Activated CD8-positive, alpha-beta memory T cell treated with anti-CD3 and anti-CD28 coated beads, Interleukin-2, amount 10 ng/mL, durations not matched to agents 7 days and 5 days (primary cell): Measurements from ENCODE around the gene FAM149B1. TPM values are rescaled to one million over a fixed set of nuclear protein-coding genes. Genes with fewer than 3 reads are reported as not detected.

Experiments used
- ATAC-seq: fragments of 150-1000 bp; cut with Tn5 transposase; one replicate; pipeline ENCODE4 v1.10.0; 2021; ENCODE audit warnings: moderate library complexity
- CTCF ChIA-PET: fragments of 350-600 bp; sonication (Branson Sonifier 250); formaldehyde crosslinking; loops from one replicate; lab custom pipeline; 2021; ENCODE audit warnings: antibody characterized with exemption; lab: Charles Lee
- DNase-seq: peaks from one replicate; pipeline ENCODE4 v3.0.0-alpha.2; 2020
- H3K27ac Mint-ChIP-seq: one replicate; pipeline ENCODE4 v1.8.0; 2021; ENCODE audit warnings: mild to moderate bottlenecking, mixed read lengths
- H3K27me3 Mint-ChIP-seq: one replicate; pipeline ENCODE4 v1.8.0; 2021; ENCODE audit warnings: mixed read lengths
- H3K36me3 Mint-ChIP-seq: one replicate; pipeline ENCODE4 v1.8.0; 2021; ENCODE audit warnings: mild to moderate bottlenecking, mixed read lengths
- H3K4me1 Mint-ChIP-seq: one replicate; pipeline ENCODE4 v1.8.0; 2021; ENCODE audit warnings: mixed read lengths
- H3K4me3 Mint-ChIP-seq: one replicate; pipeline ENCODE4 v1.8.0; 2021; ENCODE audit warnings: mild to moderate bottlenecking, moderate library complexity, mixed read lengths
- H3K9me3 Mint-ChIP-seq: one replicate; pipeline ENCODE4 v1.8.0; 2022; ENCODE audit warnings: low read depth, mixed read lengths
- total RNA-seq, 2 experiments: library from RNA; stranded (reverse); gene quantifications; one replicate each; pipeline ENCODE4 v1.2.3, GENCODE V29; 2021

Gene FAM149B1
- total RNA-seq, 2 experiments from 2014 or later, result 13.4 to 14.7 TPM

DNA sequence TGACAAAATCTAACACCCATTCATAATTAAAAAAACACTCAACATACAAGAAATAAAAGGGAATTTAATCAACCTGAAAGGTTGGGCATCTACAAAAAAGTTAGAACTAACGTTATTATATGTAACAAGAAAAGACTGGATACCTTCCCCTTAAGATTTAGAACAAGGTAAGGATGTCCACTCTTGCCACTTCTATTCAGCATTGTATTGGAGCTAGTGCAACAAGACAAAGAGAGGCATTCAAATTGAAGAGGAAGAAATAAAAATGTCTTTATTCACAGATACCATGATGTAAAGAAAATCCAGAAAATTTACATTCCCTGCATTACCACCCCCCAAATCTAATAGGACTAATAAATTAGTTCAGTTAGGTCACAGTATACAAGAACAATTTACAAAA is 18.3 kb downstream of the FAM149B1 start:
- H3K4me3 Mint-ChIP-seq, result no peak overlapping the region
- no peaks in the 10 kb centered on the region for H3K4me1 Mint-ChIP-seq
- H3K27ac Mint-ChIP-seq, result no peak overlapping the region
- no peak for ATAC-seq
- no peak for DNase-seq
- no peaks in the 10 kb centered on the region for H3K9me3 Mint-ChIP-seq
- CTCF ChIA-PET, result no interaction called here
- H3K27me3 Mint-ChIP-seq, result no peaks in the 10 kb centered on the region
- peaks cover 13% of the 10 kb centered on the region for H3K36me3 Mint-ChIP-seq

DNA sequence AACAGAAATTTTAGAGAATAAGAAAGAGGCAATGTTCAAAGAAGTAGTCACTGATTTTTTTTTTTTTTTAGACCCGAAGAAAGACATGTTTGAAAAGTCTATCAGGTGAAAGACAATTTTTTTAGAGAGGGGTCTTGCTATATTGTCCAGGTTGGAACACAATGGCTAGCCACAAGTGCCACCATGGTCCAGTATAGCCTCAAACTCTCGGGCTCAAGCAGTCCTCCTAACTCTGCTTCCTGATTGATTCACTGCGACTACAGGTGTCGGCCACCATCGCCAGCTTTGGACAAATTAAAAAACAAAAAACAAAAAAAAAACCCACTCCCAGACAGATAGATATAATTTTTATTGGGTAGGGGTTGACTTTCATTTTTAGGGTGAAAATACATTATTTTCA is 22.3 kb downstream of the FAM149B1 start:
- DNase-seq, result no peak
- CTCF ChIA-PET, result interaction anchor here (0.9 to 1.3 kb wide), 2 partner anchors 14 to 54 kb away, joined by 3 to 4 read pairs; no protein-coding TSS in a partner anchor
- no peak for ATAC-seq
- Mint-ChIP-seq H3K27me3 (no peaks in the 10 kb centered on the region), H3K9me3 (no peaks in the 10 kb centered on the region), H3K36me3 (peaks cover 1% of the 10 kb centered on the region), H3K27ac (no peak overlapping the region), H3K4me3 (no peak overlapping the region), H3K4me1 (no peaks in the 10 kb centered on the region)

DNA sequence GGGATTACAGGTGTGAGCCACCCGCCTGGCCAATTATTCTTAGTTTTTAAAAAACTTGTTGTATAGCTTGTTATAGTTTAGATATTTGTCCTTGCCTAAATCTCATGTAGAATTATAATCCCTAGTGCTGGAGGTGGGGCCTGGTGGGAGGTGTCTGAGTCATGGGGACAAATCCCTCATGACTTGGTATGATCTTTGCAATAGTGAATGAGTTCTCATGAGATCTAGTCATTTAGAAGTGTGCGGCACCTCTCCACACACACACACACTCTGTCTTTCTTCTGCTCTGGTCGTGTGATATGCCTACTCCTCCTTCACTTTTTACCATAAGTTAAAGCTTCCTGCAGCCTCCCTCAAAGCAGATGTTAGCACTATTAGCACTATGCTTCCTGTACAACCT is 37.2 kb downstream of the FAM149B1 start:
- ATAC-seq (no peak), DNase-seq (no peak)
- Mint-ChIP-seq H3K27me3 (no peaks in the 10 kb centered on the region), H3K27ac (no peak overlapping the region), H3K4me3 (no peak overlapping the region), H3K4me1 (no peaks in the 10 kb centered on the region), H3K9me3 (peaks cover 2% of the 10 kb centered on the region), H3K36me3 (peaks cover 6% of the 10 kb centered on the region)
- CTCF ChIA-PET, result no interaction called here

DNA sequence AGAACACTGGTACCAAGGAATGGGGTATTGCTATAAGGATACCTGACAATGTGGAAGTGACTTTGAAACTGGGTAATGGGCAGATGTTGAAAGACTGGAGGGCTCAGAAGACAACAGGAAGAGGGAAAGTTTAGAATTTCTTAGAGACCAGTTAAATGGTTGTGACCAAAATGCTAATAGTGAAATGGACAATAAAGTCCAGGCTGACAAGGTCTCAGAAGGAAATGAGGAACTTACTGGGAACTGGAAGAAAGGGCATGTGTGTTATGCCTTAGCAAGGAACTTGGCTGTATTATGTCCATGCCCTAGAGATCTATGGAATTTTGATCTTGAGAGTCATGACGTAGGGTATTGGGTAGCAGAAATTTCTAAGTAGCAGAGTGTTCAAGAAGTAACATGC is 38.0 kb downstream of the FAM149B1 start:
- H3K4me3 Mint-ChIP-seq, result no peak overlapping the region
- H3K9me3 Mint-ChIP-seq, result peaks cover 2% of the 10 kb centered on the region
- H3K4me1 Mint-ChIP-seq, result no peaks in the 10 kb centered on the region
- CTCF ChIA-PET, result no interaction called here
- DNase-seq, result no peak
- H3K27me3 Mint-ChIP-seq, result no peaks in the 10 kb centered on the region
- peaks cover 7% of the 10 kb centered on the region for H3K36me3 Mint-ChIP-seq
- H3K27ac Mint-ChIP-seq, result no peak overlapping the region
- ATAC-seq, result no peak

DNA sequence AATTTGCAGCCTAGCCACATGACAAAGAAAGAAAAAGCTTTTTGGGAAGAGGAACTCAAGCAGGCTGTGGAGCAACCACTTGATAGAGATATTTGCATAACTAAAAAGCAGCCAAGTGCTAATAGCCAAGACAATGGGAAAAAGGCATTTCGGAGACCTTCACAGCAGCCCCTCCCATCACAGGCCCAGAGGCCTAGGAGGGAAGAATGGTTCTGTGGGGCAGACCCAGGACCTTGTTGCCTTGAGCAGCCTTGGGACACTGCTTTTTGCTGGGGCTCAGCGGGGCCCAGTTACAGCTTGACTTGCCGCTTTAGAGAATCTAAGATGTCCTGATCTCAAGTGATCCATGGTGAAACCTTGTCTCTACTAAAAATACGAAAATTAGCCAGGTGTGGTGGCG is 38.5 kb downstream of the FAM149B1 start:
- no peak for DNase-seq
- Mint-ChIP-seq H3K27ac (no peak overlapping the region), H3K4me3 (no peak overlapping the region), H3K27me3 (no peaks in the 10 kb centered on the region), H3K36me3 (peaks cover 7% of the 10 kb centered on the region), H3K9me3 (peaks cover 2% of the 10 kb centered on the region), H3K4me1 (no peaks in the 10 kb centered on the region)
- CTCF ChIA-PET, result no interaction called here
- ATAC-seq, result no peak

DNA sequence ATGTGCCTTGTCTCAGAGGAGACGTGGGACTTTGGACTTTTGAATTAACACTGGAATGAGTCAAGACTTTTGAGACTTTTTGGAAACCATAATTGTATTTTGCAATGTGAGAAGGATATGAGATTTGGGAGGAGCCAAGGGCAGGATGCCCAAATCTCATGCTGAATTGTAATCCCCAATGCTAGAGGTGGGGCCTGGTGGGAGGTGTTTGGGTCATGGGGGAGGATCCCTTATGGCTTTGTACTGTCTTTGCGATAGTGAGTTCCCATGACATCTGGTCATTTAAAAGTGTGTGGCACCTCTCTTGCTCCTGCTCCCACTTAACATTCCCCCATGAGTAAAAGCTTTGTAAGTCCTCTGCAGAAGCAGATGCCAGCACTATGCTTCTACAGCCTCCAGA is 40.0 kb downstream of the FAM149B1 start:
- no peaks in the 10 kb centered on the region for H3K4me1 Mint-ChIP-seq
- peaks cover 2% of the 10 kb centered on the region for H3K9me3 Mint-ChIP-seq
- DNase-seq (no peak), ATAC-seq (no peak)
- H3K36me3 Mint-ChIP-seq, result peaks cover 10% of the 10 kb centered on the region
- no peak overlapping the region for H3K27ac Mint-ChIP-seq
- H3K4me3 Mint-ChIP-seq, result no peak overlapping the region
- CTCF ChIA-PET, result no interaction called here
- H3K27me3 Mint-ChIP-seq, result no peaks in the 10 kb centered on the region

DNA sequence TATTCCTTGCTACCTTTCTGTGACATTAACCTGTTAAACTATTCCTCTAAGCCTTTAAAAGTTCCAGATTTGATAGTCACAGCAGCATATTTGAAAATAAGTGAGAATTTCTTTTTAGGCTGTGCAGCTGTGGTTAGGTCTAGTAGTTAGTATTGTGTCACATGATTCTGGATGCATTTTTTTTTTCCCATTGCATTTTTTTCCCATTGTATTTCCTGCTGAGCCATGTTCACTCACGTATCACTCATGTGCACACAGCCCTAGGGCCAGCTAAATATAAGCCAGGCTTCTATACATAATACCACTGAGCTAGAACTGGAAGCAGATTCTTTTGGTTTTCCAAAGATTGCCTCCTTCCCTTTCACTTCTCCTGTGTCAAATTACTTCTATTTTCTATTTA is 41.8 kb downstream of the FAM149B1 start:
- CTCF ChIA-PET, result no interaction called here
- H3K9me3 Mint-ChIP-seq, result peaks cover 2% of the 10 kb centered on the region
- H3K4me1 Mint-ChIP-seq, result no peaks in the 10 kb centered on the region
- H3K27ac Mint-ChIP-seq, result no peak overlapping the region
- no peaks in the 10 kb centered on the region for H3K27me3 Mint-ChIP-seq
- H3K36me3 Mint-ChIP-seq, result peaks cover 16% of the 10 kb centered on the region
- H3K4me3 Mint-ChIP-seq, result no peak overlapping the region
- ATAC-seq, result no peak
- DNase-seq, result no peak

DNA sequence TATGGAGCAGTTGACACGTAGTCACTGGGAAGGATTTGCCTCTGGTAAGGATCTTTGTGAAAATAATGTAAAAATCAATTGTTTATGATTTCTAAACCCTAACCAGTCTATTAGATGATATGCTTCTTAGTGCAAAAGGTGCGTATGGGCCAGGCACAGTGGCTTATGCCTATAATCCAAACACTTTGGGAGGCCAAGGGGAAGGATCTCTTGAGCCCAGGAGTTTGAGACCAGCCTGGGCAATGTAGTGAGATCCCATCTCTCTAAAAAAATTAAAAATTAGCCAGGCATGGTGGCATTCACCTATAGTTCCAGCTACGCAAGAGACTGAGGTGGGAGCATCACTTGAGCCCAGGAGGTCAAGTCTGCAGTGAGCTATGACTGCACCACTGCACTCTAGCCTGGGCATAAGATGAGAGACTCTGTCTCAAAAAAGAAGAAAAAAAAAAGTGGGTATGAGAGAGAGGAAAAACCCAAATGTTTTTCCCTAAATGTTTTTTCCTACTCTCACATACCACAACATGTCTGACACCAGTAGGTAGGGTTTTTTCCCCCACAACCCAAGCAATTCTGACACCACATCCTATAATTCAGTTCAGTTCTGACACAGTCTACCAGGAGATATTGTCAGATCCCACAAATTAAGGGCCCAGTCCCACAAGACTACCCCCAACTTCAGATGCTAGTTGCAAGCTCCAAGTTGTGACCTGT is 42.6 kb downstream of the FAM149B1 start:
- Mint-ChIP-seq H3K36me3 (peaks cover 18% of the 10 kb centered on the region), H3K4me3 (no peak overlapping the region), H3K9me3 (peaks cover 2% of the 10 kb centered on the region), H3K27ac (no peak overlapping the region), H3K4me1 (no peaks in the 10 kb centered on the region), H3K27me3 (no peaks in the 10 kb centered on the region)
- ATAC-seq (no peak), DNase-seq (no peak)
- CTCF ChIA-PET, result no interaction called here

DNA sequence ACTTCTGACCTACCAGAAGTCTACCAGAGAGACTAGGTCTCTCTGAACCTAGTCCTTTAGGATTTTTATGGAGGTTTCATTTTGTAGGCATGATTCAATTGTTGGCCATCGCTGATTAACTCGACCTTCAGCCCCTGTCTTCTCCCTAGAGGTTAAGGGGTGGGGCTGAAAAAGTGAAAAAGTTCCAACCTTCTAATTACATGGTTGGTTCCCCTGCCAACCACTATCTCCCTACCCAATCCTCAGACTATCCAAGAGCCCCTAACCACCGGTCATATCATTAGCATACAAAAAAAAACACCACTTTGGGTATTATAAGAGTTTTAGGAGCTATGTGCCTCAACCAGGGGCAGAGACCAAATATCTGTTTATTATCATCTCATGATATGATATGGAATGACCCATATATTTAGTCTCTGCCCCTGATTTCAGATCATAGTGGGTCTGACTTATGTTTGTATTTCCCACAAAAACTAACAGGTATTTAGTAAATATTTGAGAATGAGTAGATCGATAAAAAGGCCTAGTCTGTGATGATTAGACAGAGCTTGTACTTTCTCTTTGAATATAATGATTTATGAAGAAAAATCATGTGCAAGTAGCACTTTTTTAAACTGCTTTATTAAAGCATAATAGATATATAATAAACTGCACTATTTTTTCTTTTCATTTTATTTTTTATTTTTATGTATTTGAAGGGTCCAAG is 43.3 kb downstream of the FAM149B1 start:
- CTCF ChIA-PET, result no interaction called here
- Mint-ChIP-seq H3K4me1 (no peaks in the 10 kb centered on the region), H3K27ac (no peak overlapping the region), H3K36me3 (peaks cover 20% of the 10 kb centered on the region), H3K9me3 (no peaks in the 10 kb centered on the region), H3K27me3 (no peaks in the 10 kb centered on the region), H3K4me3 (no peak overlapping the region)
- no peak for ATAC-seq
- DNase-seq, result no peak

DNA sequence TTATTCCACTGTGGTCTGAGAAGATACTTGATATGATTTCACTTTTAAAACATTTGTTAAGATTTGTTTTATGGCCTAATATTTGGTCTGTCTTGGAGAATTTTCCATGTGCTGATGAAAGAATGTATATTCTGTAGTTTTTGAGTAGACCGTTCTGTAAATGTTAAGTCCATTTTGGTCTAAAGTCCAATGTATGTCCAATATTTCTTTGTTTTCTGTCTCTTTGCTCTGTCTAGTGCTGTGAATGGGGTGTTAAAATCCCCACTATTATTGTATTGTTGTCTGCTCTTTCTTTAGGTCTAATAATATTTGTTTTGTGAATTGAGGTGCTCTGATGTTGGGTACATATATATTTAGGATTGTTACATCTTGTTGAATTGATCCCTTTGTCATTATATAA is 47.8 kb downstream of the FAM149B1 start:
- no peak overlapping the region for H3K4me3 Mint-ChIP-seq
- CTCF ChIA-PET, result interaction anchor here (0.6 kb wide), 1 partner anchor 230 kb away, joined by 3 read pairs; no protein-coding TSS in a partner anchor
- H3K9me3 Mint-ChIP-seq, result no peaks in the 10 kb centered on the region
- ATAC-seq (no peak), DNase-seq (no peak)
- H3K27ac Mint-ChIP-seq, result no peak overlapping the region
- no peaks in the 10 kb centered on the region for H3K27me3 Mint-ChIP-seq
- peaks cover 40% of the 10 kb centered on the region for H3K36me3 Mint-ChIP-seq
- H3K4me1 Mint-ChIP-seq, result no peaks in the 10 kb centered on the region

DNA sequence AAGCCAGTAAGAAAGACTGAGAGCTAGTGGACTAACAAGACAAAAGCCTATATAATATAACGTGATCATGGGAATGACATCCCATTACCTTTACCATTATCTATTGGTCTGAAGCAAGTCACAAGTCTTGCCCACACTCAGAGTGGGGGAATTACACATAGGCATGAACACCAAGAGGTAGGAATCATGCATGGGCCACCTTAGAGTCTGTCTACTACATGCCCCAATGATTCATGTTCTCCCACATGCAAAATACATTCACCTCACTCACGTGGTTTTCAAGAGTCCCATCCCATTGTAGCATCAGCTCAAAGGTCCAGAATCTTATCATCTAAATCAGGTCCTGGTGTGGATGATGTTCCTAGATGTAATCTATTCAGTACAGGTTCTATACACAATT is 49.7 kb downstream of the FAM149B1 start:
- Mint-ChIP-seq H3K36me3 (peaks cover 38% of the 10 kb centered on the region), H3K4me3 (no peak overlapping the region), H3K27ac (no peak overlapping the region), H3K27me3 (no peaks in the 10 kb centered on the region), H3K4me1 (no peaks in the 10 kb centered on the region), H3K9me3 (no peaks in the 10 kb centered on the region)
- CTCF ChIA-PET, result interaction anchor here (1.5 kb wide), 1 partner anchor 18 kb away, joined by 3 read pairs; no protein-coding TSS in a partner anchor
- no peak for DNase-seq
- no peak for ATAC-seq

DNA sequence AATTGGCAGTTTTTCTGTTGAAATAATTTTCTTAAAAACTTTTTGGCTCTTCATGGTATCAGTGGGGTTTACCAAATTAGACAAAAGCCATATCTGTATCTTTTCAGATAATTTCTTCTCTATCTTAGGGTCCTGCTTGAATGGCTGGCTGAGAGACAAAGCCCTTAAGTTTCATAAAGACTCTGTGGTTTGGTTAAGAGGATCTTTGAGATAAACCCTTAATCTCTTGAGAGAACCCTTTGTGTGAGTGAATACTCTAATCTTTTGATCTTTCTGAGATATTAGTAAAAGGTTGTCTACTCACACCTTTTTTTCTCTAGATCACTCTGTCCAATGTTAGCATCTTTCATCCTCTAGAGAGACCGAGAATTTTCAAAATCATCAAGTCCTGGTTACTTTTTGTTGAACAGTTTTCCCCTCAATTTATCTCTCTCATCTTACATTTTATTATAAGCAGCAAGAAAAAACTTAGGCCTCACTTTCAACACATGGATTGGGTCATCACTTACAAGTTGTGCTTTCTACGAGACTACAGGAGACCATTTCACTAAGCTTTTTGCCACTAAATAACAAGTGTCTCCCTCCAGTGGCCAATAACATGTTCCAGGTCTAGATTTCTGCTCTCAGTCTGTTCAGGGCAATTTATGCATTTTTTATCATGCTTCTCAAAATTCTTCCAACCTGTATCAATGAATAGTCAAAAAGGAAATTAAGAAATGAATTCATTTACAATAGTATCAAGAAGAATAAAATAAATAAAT is 50.7 kb downstream of the FAM149B1 start:
- ATAC-seq (no peak), DNase-seq (no peak)
- no peaks in the 10 kb centered on the region for H3K4me1 Mint-ChIP-seq
- CTCF ChIA-PET, result no interaction called here
- H3K27ac Mint-ChIP-seq, result no peak overlapping the region
- peaks cover 37% of the 10 kb centered on the region for H3K36me3 Mint-ChIP-seq
- H3K27me3 Mint-ChIP-seq, result no peaks in the 10 kb centered on the region
- no peak overlapping the region for H3K4me3 Mint-ChIP-seq
- H3K9me3 Mint-ChIP-seq, result no peaks in the 10 kb centered on the region

DNA sequence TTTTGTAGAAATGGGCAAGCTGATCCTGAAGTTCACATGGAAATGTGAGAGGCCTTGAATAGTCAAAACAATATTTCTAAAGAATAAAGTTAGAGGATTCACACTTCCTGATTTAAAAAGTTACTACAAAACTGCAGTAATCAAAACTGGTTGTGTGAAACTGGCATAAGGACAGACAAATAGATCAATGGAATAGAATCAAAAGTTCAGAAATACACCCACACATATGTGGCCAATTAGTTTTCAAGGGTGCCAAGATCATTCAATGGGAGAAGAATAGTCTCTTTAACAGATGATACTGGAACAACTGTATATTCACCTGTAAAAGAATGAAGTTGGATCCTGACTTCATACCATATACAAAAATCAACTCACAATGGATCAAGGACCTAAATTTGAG is 51.5 kb downstream of the FAM149B1 start:
- Mint-ChIP-seq H3K4me1 (no peaks in the 10 kb centered on the region), H3K36me3 (peaks cover 34% of the 10 kb centered on the region), H3K9me3 (no peaks in the 10 kb centered on the region), H3K27me3 (no peaks in the 10 kb centered on the region), H3K27ac (no peak overlapping the region), H3K4me3 (no peak overlapping the region)
- CTCF ChIA-PET, result no interaction called here
- DNase-seq (no peak), ATAC-seq (no peak)
